GM18526 (cell line): ENCODE results near the gene DGKI.

ENCODE experiments used
- POLR2A ChIP-seq: IDR thresholded peaks from 3 replicates; pipeline ENCODE4 v1.6.1; 2011; ENCODE audit not compliant: insufficient read length; ENCODE audit errors: extremely low read depth

Gene DGKI

DNA sequence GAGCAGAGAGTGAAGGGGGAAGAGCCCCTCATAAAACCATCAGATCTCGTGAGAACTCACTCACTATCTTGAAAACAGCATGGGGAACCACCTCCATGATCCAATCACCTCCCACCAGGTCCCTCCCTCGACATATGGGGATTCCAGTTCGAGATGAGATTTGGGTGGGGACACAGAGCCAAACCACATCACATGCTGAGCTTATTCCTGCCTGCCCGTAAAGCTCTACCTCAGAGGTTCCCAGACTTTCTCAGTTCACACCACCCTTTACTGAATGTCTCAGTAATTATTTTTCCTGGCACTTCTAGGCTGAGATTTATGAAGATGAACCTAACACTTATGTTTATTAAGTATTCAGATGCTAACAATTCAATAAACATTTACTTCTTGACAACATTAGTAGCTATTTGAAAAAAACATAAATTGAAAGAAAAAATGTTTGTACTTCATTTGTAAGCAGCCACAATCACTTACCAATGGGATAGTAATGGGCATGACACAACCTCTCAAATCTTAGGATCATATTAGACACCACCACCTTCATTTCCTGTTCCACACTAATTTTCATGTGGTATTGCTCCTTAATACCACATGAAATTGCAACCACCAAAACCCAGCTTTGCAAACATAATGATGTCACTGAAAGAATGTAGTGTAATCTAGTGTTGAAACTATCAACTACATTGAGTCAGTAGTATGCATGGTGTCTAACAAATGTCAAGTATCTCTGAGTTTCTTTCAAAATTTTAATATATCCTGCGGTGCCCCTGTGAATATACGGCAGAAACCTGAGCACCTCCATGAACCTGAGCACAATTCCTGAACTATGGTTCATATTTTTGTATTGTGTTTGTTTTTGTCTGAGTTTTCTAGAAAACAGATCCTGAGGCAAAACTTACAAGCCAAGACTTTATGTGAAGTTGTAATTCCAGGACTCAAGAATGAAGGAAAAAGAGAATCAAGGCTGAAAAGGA lies 4.5 kb upstream of the DGKI start:
- no peak for TF ChIP-seq POLR2A

DNA sequence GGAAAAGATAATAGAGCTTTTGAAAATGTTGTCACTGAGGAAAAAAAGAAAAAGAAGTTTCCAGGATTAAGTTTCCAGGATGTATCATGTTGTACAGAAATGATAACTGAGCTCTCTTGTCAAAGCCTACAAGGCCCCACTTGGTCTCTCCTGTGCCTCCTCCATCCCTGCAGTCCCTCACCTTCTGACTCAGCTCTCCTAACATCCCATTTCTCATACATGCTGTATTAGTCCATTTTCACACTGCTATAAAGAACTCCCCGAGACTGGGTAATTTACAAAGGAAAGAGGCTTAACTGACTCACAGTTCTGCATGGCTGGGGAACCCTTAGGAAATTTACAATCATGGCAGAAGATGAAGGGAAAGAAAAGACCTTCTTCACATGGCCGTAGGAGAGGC lies 3.8 kb upstream of the DGKI start:
- TF ChIP-seq POLR2A, result no peak

- no peak for TF ChIP-seq POLR2A
These were observed 1.3 kb upstream of the DGKI start for GRCh38 chr7:137848095-137848494.

GRCh38 chr7:137847568-137848050 lies 835 bp upstream of the DGKI start:
- TF ChIP-seq POLR2A, result no peak

- TF ChIP-seq POLR2A, result no peak
These were observed 286 bp downstream of the DGKI start for GRCh38 chr7:137846549-137846826.

- TF ChIP-seq POLR2A, result no peak
These were observed 1.9 kb downstream of the DGKI start for GRCh38 chr7:137844677-137845425.

GRCh38 chr7:137839903-137840779 lies 6.6 kb downstream of the DGKI start:
- TF ChIP-seq POLR2A, result no peak

- no peak for TF ChIP-seq POLR2A
These were observed 8.0 kb downstream of the DGKI start for GRCh38 chr7:137838706-137839315.

DNA sequence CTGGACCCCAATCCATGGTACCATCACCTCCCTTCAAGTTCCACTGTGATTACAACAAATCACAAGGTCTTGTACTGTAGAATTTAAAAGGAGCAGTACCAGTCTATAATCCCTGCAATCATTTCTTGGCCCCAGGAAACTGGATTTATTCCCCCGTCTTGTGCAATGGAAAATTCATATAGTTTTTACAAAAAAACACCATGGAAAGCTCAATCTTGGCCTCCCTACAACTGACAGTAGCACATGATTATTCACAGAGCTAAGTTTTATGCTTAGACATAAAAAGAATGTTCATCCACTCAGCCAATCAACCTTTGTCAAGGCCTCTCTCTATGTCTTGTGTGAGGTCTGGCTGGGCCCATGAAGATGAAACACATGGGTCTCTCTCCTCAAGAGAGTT lies 10.2 kb downstream of the DGKI start:
- TF ChIP-seq POLR2A, result no peak

DNA sequence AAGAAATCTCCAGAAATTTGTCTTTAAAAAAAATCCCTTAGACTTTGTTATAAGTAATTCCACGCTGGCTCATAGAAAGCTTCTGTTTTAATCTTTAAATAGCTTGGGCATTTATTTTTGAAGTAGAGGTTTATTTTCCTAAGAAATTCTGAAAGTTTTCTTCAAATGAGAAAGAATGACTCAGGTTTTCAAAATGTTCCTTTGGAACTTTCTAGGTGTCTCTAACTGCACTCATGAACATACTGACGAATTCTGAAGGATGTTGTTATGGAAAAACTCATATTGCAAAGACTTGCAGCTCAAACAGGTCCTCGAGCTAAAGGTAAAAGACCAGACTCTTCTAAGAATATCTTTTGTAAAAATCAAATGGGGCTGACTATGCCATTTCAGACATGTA lies 10.7 kb downstream of the DGKI start:
- no peak for TF ChIP-seq POLR2A

- TF ChIP-seq POLR2A, result no peak
These were observed 11.2 kb downstream of the DGKI start for GRCh38 chr7:137835486-137836112.

GRCh38 chr7:137834552-137834951 lies 12.2 kb downstream of the DGKI start:
- no peak for TF ChIP-seq POLR2A

DNA sequence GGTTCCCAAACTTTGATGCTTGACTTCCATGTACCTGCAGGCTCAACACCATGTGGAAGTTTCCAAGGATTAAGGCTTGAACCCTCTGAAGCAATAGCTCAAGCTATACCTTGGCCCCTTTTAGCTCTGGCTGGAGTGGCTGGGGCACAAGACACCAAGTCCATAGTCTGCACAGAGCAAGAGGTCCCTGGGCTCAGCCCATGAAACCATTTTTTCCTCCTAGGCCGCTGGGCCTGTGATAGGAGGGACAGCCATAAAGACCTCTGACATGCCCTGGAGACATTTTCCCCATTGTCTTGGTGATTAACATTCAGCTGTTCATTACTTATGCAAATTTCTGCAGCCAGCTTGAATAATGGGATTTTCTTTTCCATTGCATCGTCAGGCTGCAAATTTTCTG lies 14.4 kb downstream of the DGKI start:
- TF ChIP-seq POLR2A, result no peak

DNA sequence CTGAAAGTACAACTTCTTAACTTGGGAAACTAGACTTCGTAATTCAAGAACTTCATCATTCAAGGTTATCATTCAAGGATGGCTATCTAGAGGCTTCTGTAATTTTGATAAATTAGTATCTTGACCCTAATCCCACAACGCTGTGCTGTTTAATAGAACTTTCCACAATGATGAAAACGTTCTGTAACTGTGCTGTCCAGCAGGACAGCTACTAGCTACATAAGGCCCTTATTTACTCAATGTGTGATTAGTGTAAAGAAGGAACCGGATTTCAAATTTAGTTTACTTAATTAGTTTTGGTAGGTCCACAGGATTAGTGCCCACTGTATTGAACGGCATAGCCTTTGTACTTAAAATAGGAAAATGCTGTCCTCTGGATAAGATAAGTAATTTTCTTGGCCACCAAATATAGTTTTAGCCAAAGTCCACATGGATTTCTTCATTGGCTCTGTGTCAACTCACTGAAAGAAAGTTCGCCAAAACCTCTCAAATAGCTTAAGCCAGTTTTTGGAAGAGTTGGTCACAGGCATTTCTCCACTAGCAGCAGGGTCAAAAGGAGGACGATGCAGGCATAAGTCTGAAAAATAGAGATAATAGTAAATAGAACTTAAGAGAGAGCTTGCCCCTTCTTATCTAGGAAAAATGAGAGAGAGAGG lies 17.3 kb downstream of the DGKI start:
- no peak for TF ChIP-seq POLR2A
